ENCODE results near the gene APOLD1.

APOLD1 gene

GRCh38 chr12:12770262-12770661, 15.2 kb upstream of the APOLD1 start:
- no peaks in the 10 kb centered on the region for H3K4me1 Mint-ChIP-seq (ENCODE audit: low read depth)

GRCh38 chr12:12774791-12775190, 10.7 kb upstream of the APOLD1 start:
- Mint-ChIP-seq H3K36me3 (no peaks in the 10 kb centered on the region), H3K27ac (no peak overlapping the region), H3K4me3 (no peak overlapping the region), H3K4me1 (ENCODE audit: low read depth) (no peaks in the 10 kb centered on the region), H3K9me3 (ENCODE audit: low read depth) (peaks cover 11% of the 10 kb centered on the region), H3K27me3 (no peaks in the 10 kb centered on the region)

More at GRCh38 chr12:12770262-12770661, 15.2 kb upstream of the APOLD1 start:
- H3K36me3 Mint-ChIP-seq: peaks cover 5% of the 10 kb centered on the region
- no peak overlapping the region for H3K4me3 Mint-ChIP-seq
- H3K27ac Mint-ChIP-seq: no peak overlapping the region
- H3K27me3 Mint-ChIP-seq: no peaks in the 10 kb centered on the region
- peaks cover 13% of the 10 kb centered on the region for H3K9me3 Mint-ChIP-seq (ENCODE audit: low read depth)

- H3K27ac Mint-ChIP-seq: no peak overlapping the region
- no peak overlapping the region for H3K4me3 Mint-ChIP-seq
- H3K36me3 Mint-ChIP-seq: no peaks in the 10 kb centered on the region
- H3K4me1 Mint-ChIP-seq (ENCODE audit: low read depth): no peaks in the 10 kb centered on the region
- no peaks in the 10 kb centered on the region for H3K27me3 Mint-ChIP-seq
- peaks cover 9% of the 10 kb centered on the region for H3K9me3 Mint-ChIP-seq (ENCODE audit: low read depth)
These were observed 9.2 kb upstream of the APOLD1 start for GRCh38 chr12:12776261-12776660.

- H3K9me3 Mint-ChIP-seq (ENCODE audit: low read depth): peaks cover 9% of the 10 kb centered on the region
- H3K4me1 Mint-ChIP-seq (ENCODE audit: low read depth): no peaks in the 10 kb centered on the region
- H3K27me3 Mint-ChIP-seq: no peaks in the 10 kb centered on the region
- no peaks in the 10 kb centered on the region for H3K36me3 Mint-ChIP-seq
- no peak overlapping the region for H3K4me3 Mint-ChIP-seq
- no peak overlapping the region for H3K27ac Mint-ChIP-seq
These were observed 8.4 kb upstream of the APOLD1 start for GRCh38 chr12:12777092-12777491.

GRCh38 chr12:12779007-12779406, 6.5 kb upstream of the APOLD1 start:
- Mint-ChIP-seq H3K27ac (no peak overlapping the region), H3K4me3 (no peak overlapping the region), H3K4me1 (ENCODE audit: low read depth) (no peaks in the 10 kb centered on the region), H3K36me3 (no peaks in the 10 kb centered on the region), H3K9me3 (ENCODE audit: low read depth) (no peaks in the 10 kb centered on the region), H3K27me3 (no peaks in the 10 kb centered on the region)

- no peaks in the 10 kb centered on the region for H3K4me1 Mint-ChIP-seq (ENCODE audit: low read depth)
- no peaks in the 10 kb centered on the region for H3K36me3 Mint-ChIP-seq
- no peaks in the 10 kb centered on the region for H3K9me3 Mint-ChIP-seq (ENCODE audit: low read depth)
- H3K27me3 Mint-ChIP-seq: no peaks in the 10 kb centered on the region
- no peak overlapping the region for H3K4me3 Mint-ChIP-seq
- H3K27ac Mint-ChIP-seq: no peak overlapping the region
These were observed 5.9 kb upstream of the APOLD1 start for GRCh38 chr12:12779529-12779928.

- Mint-ChIP-seq H3K4me3 (no peak overlapping the region), H3K36me3 (no peaks in the 10 kb centered on the region), H3K27ac (no peak overlapping the region)
These were observed 1.3 kb upstream of the APOLD1 start for GRCh38 chr12:12784116-12784515.

GRCh38 chr12:12786351-12786705, 869 bp downstream of the APOLD1 start:
- H3K27ac Mint-ChIP-seq: peak overlapping the region; percentile 81
- no peaks in the 10 kb centered on the region for H3K9me3 Mint-ChIP-seq (ENCODE audit: low read depth)
- no peaks in the 10 kb centered on the region for H3K27me3 Mint-ChIP-seq
- H3K4me1 Mint-ChIP-seq (ENCODE audit: low read depth): peaks cover 26% of the 10 kb centered on the region
- no peaks in the 10 kb centered on the region for H3K36me3 Mint-ChIP-seq
- H3K4me3 Mint-ChIP-seq: peak overlapping the region; percentile 81

More at GRCh38 chr12:12784116-12784515, 1.3 kb upstream of the APOLD1 start:
- H3K27me3 Mint-ChIP-seq: no peaks in the 10 kb centered on the region
- peaks cover 25% of the 10 kb centered on the region for H3K4me1 Mint-ChIP-seq (ENCODE audit: low read depth)
- H3K9me3 Mint-ChIP-seq (ENCODE audit: low read depth): no peaks in the 10 kb centered on the region

- no peaks in the 10 kb centered on the region for H3K9me3 Mint-ChIP-seq (ENCODE audit: low read depth)
- peaks cover 26% of the 10 kb centered on the region for H3K4me1 Mint-ChIP-seq (ENCODE audit: low read depth)
- peak overlapping the region; percentile 84 for H3K4me3 Mint-ChIP-seq
- H3K27ac Mint-ChIP-seq: peak overlapping the region; percentile 95
- H3K27me3 Mint-ChIP-seq: no peaks in the 10 kb centered on the region
- H3K36me3 Mint-ChIP-seq: no peaks in the 10 kb centered on the region
These were observed 1.5 kb downstream of the APOLD1 start for GRCh38 chr12:12786706-12787601.

- H3K27ac Mint-ChIP-seq: peak overlapping the region; percentile 95
- H3K4me3 Mint-ChIP-seq: peak overlapping the region; percentile 84
- no peaks in the 10 kb centered on the region for H3K9me3 Mint-ChIP-seq (ENCODE audit: low read depth)
- H3K36me3 Mint-ChIP-seq: no peaks in the 10 kb centered on the region
- no peaks in the 10 kb centered on the region for H3K27me3 Mint-ChIP-seq
- peaks cover 26% of the 10 kb centered on the region for H3K4me1 Mint-ChIP-seq (ENCODE audit: low read depth)
These were observed 2.7 kb downstream of the APOLD1 start for GRCh38 chr12:12788131-12788530.

- Mint-ChIP-seq H3K9me3 (ENCODE audit: low read depth) (no peaks in the 10 kb centered on the region), H3K27me3 (no peaks in the 10 kb centered on the region), H3K27ac (peak overlapping the region; percentile 95), H3K36me3 (no peaks in the 10 kb centered on the region), H3K4me1 (ENCODE audit: low read depth) (peaks cover 26% of the 10 kb centered on the region), H3K4me3 (peak overlapping the region; percentile 84)
These were observed 3.4 kb downstream of the APOLD1 start for GRCh38 chr12:12788675-12789368.

- H3K27me3 Mint-ChIP-seq: no peaks in the 10 kb centered on the region
- no peak overlapping the region for H3K4me3 Mint-ChIP-seq
These were observed 5.5 kb downstream of the APOLD1 start for GRCh38 chr12:12790956-12791355.

GRCh38 chr12:12791756-12792369, 6.4 kb downstream of the APOLD1 start:
- H3K27me3 Mint-ChIP-seq: no peaks in the 10 kb centered on the region
- H3K9me3 Mint-ChIP-seq (ENCODE audit: low read depth): no peaks in the 10 kb centered on the region
- no peaks in the 10 kb centered on the region for H3K36me3 Mint-ChIP-seq
- H3K4me3 Mint-ChIP-seq: no peak overlapping the region
- peaks cover 14% of the 10 kb centered on the region for H3K4me1 Mint-ChIP-seq (ENCODE audit: low read depth)
- H3K27ac Mint-ChIP-seq: no peak overlapping the region

More at GRCh38 chr12:12790956-12791355, 5.5 kb downstream of the APOLD1 start:
- no peak overlapping the region for H3K27ac Mint-ChIP-seq
- peaks cover 19% of the 10 kb centered on the region for H3K4me1 Mint-ChIP-seq (ENCODE audit: low read depth)
- H3K36me3 Mint-ChIP-seq: no peaks in the 10 kb centered on the region
- no peaks in the 10 kb centered on the region for H3K9me3 Mint-ChIP-seq (ENCODE audit: low read depth)

GRCh38 chr12:12792421-12792820, 7.0 kb downstream of the APOLD1 start:
- Mint-ChIP-seq H3K4me3 (no peak overlapping the region), H3K27ac (no peak overlapping the region), H3K9me3 (ENCODE audit: low read depth) (no peaks in the 10 kb centered on the region), H3K4me1 (ENCODE audit: low read depth) (peaks cover 14% of the 10 kb centered on the region), H3K27me3 (no peaks in the 10 kb centered on the region), H3K36me3 (no peaks in the 10 kb centered on the region)

GRCh38 chr12:12794686-12795085, 9.2 kb downstream of the APOLD1 start:
- no peaks in the 10 kb centered on the region for H3K36me3 Mint-ChIP-seq
- H3K4me3 Mint-ChIP-seq: no peak overlapping the region
- H3K27ac Mint-ChIP-seq: no peak overlapping the region
- H3K4me1 Mint-ChIP-seq (ENCODE audit: low read depth): no peaks in the 10 kb centered on the region
- H3K27me3 Mint-ChIP-seq: no peaks in the 10 kb centered on the region
- no peaks in the 10 kb centered on the region for H3K9me3 Mint-ChIP-seq (ENCODE audit: low read depth)
